NCI-H187 (cell line): ENCODE data around the gene OR2A1.
"Not testable (repeated sequence)": the region's sequence is repeated elsewhere in the genome, so short reads cannot be mapped to it uniquely, and the experiment has no call there.

Experiments used
- DNase-seq, 2 experiments: peaks; one replicate each; lab custom pipeline; 2025; lab: John Stamatoyannopoulos, UW

Gene OR2A1

GRCh38 chr7:144311872-144312469, at the start of gene OR2A1:
Gene OR2A1 (plus strand): TSS chr7:144312419. CDS start chr7:144318125, 5,706 bp downstream.
- not testable (repeated sequence) for DNase-seq

- not testable (repeated sequence) for DNase-seq
Measured at GRCh38 chr7:144264692-144265091, 47.5 kb upstream of the OR2A1 start, which contains the start of gene OR2A7. Gene OR2A7 (minus strand): TSS chr7:144264792. CDS start chr7:144259628, 5,164 bp downstream.

DNA sequence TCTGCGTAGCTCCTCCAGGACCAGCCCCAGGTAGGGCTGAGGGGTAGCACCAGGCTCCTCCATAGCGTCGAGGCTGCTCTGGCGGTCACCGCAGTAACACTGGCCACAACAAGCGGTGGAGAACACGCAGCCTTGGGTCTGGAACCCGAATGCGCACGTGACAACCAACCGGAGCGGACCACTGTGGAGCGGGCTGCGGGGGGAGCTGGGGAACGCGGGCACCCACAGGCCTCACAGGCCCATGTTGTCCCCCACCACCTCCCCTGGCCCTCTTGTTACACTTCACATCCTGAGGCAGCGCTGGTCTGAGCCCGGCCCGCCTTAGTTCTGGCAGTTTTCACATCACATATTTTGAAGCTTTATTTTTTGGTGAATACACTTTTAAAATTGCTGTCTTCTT, 43.0 kb upstream of the OR2A1 start, which contains the start of gene CTAGE8:
CTAGE8 (minus strand) TSS at position 101 of the 400 bp plus-strand sequence; CDS start at position 63, 38 bp downstream.
- DNase-seq = not testable (repeated sequence)

DNA sequence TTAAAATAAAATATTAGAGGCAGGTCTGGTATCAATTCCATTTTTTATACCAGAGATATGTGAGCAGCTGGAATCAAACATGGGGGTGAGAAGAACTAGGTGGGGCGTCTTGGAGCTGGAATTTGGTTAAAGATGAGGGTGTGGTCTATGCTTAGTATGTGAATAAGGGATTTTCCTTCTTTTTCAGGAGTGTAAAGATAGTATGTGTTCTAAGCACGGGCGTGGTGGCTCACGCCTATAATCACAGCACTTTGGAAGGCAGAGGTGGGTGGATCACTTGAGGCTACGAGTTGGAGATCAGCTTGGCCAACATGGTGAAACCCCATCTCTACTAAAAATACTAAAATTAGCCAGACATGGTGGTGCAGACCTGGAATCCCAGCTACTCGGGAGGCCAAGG, 36.9 kb upstream of the OR2A1 start:
- DNase-seq = not testable (repeated sequence)

DNA sequence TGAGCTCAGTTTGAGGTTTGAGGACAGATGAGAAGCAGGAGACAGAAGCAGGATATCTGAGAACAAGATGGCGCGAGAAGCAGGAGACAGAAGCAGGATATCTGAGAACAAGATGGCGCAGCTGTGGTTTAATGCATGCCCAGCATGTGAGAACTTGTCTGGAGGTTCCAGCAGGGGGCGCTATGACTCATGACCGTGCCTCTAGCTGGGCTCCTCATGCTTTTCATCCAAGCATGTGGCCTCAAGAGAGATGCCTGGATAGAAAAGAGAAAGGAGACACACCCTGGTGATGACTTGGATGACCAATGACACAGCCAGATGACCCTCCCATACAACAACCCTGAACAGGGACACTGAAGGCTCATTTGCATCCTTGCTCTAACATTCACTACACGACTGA, 32.2 kb upstream of the OR2A1 start:
- DNase-seq = not testable (repeated sequence)

- not testable (repeated sequence) for DNase-seq
Measured at GRCh38 chr7:144281981-144282380, 30.2 kb upstream of the OR2A1 start.

- DNase-seq = not testable (repeated sequence)
Measured at GRCh38 chr7:144282490-144282889, 29.7 kb upstream of the OR2A1 start.

DNA sequence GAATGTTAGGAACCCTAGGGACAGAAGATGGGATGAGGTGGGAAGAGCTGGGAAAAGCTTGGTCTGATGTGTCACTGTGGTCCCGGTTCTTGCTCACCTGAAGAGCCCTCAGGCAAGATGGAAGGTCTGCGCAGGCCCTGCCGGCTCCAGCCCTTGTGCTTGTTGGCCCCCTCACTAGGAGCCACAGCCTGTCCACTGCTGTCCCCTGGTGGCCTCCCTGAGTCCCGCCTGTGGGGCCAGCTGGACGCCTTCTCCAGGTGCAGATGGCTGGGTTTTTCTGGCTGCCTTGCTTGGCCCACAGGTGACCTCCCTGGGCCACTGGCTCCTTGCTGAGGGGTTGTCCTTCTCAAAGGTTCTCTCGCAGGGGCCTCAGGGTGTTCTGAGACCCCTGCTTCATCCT, 28.5 kb upstream of the OR2A1 start:
- DNase-seq = not testable (repeated sequence)

DNA sequence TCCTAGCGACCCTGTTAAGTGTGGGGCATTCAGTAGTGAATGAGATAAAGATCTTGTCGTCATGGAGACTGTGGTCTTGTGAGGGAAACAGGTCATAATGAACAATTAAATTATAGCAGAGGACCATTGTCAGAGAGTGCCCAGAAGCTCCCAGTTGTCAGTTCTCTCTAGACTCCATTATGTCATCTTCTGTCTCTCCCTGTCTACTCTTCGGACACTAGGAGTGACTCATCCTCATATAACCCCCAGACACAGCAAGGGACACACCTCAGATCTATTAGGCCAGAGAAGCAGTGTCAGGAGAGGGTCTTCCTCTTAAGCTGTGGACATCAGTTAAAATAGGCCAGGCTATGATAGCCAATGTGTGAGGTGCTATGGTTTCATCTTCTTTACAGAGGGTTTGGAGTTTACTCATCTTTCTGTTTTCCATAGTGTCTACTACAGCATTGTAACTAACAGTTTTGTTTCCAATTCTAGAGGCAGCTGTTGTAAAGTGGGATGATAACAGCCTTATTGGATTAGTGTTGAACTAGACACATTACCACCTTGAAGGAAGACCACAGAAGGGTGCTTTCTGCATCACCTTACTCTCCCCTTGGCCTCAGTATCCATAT, 24.9 kb upstream of the OR2A1 start:
- not testable (repeated sequence) for DNase-seq

DNA sequence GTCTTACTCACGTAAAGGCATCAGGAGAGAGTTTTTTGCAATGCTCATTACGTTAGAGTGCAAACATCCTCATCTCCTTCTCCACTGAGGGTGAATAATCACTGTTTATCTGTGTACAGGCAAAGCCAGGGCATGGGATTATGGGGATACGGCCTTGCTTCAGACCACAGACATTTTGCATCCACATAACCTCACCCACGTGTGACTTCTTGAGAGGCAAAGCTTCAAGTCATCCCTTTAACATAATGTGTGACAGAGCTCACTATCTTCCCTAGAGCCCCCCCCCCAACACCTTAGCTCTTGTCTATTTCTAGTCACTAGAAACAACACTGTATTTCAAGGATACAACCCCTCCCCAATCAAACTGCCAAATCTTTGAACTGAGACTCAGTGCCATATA, 20.6 kb upstream of the OR2A1 start:
- DNase-seq = not testable (repeated sequence)

GRCh38 chr7:144292384-144293161, 19.6 kb upstream of the OR2A1 start:
- DNase-seq = not testable (repeated sequence)

GRCh38 chr7:144293794-144294499, 18.3 kb upstream of the OR2A1 start:
- not testable (repeated sequence) for DNase-seq

DNA sequence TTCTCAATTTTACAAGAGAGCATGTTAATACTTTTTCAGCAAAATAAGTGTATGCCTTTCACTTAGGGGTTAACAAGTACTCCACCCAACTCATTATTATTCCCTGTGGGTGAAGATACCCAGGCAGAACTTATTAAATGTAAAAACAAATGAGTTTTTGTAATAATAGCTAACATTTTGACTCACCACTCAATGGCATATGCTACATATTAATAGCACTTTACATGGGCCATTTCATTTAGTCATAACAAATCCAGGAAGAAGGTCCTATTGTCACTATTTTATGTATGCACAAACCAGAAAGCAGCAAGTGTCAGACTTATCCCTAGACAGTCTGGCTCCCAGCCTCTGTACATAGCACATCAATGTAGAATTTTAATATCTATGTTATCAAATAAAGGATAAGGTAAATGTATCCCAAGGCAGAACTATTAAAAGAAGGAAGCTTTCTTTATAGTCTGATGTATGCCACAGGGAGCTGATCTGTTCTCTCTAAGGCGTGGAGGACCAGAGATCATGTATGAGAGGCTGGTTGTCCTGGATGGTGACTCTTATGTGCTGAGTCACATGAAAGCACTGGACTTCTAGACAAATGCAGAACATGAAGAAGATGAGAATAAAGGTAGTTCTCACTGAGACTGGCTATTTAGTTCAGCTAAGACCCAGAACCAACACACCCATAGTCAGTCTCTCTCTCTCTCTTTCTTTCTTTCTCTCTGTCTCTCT, 9.5 kb upstream of the OR2A1 start:
- DNase-seq = not testable (repeated sequence)

DNA sequence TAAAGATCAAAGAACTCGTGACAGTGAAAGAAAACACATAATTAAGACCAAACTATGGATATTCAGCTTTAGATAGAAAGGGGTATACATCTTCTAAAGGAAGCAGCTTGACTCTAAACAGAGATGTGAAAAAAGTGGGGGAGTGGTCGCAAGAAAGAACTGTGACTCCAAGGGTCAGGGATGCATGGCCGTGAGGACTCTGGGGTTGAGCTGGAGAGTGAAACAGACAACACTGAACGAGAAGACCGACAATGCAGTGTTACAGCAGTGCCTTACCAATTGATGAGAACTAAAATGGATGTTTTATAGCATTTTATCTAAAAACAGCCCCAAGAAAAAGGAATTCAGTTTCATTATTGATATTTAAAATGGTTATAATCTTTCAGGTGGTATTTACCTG, 8.6 kb upstream of the OR2A1 start:
- DNase-seq = not testable (repeated sequence)

DNA sequence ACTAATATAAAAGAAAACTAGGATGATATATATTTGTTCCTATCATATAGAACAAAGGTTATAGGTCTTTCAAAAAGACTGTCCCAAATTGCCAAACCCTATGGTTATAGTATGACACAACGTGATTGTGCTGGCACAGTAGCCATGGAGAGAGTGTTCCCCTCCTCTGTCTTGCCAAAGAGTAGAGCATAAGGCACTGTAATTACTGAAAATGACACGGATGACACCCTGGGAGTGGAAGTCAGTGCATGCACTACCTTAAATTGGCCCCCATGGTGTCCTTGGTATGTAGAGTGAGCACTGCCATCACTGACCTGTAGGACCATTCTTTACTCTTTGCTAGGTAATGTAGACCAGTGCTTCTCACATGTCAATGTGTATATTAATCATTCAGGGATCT, 7.1 kb upstream of the OR2A1 start:
- not testable (repeated sequence) for DNase-seq

DNA sequence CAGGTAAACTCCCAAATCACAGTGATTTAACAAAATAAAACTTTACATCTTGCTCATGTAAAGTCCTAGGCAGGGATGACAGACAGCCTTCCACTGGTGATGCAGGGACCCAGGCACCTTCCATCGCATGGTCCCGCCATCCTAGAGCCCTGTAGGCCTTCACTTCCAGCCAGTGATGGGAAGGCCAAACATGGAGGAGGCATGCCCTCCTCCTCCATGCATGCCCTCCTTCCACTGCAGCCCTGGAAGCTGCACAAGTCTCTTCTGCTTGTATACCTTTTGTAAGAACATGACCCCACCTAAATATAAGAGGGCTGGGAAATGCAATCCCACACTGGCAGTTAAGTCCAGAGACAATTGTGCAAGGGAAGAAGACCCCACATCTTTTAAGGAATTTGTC, 2.5 kb upstream of the OR2A1 start:
- not testable (repeated sequence) for DNase-seq

- not testable (repeated sequence) for DNase-seq
Measured at GRCh38 chr7:144311218-144311617, 1.0 kb upstream of the OR2A1 start.

DNA sequence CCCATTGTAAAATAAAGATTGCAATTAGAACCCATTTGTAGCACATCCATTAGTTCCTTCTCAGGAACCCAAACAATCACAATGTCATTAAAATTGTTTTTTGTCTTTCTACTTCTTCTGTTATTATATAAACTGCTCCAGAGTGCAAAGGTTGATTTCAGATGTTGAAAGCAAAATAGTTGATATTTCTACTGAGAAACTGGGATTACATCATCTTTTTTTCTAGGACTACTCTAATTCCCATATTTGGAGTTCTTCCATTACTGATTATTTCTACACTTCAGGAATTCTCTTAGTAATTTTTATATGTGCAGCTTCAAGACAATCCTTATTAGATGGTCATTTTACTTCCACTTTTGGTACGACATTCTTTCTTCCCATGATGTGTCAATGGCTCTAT, 5.3 kb downstream of the OR2A1 start:
- not testable (repeated sequence) for DNase-seq

- not testable (repeated sequence) for DNase-seq
Measured at GRCh38 chr7:144319547-144319946, 7.3 kb downstream of the OR2A1 start.

DNA sequence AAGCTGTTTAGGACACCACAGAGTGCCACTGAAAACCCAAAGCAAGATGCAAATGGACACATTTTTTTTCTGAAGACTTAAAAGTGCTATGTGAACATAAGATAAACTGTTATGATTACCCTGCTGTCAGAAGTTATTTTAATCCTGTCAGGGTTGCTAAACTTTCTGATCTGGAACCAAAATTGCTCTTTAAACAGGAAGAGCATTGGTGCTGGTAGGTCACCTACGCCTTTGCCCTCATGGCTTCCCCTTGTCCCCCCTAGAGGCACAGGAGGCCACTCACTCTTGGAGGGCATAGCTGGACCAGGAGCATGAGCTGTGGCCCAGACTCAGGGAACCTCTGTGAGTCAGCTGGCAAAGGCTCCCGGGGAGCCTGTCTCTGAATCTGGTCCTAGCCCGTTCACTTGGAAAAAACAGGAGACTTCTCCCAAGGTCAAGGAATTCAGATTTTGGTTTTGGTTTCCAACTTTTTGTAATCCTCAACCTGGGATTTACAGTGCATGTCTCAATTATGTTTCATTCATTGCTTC, 9.5 kb downstream of the OR2A1 start:
- not testable (repeated sequence) for DNase-seq

GRCh38 chr7:144323359-144323758, 11.1 kb downstream of the OR2A1 start:
- DNase-seq = not testable (repeated sequence)
